ENCODE measurements around the gene ACAP3.
A peak's percentile ranks its signal among the peaks of the same experiment; 100 is the strongest.

Gene ACAP3, protein sequence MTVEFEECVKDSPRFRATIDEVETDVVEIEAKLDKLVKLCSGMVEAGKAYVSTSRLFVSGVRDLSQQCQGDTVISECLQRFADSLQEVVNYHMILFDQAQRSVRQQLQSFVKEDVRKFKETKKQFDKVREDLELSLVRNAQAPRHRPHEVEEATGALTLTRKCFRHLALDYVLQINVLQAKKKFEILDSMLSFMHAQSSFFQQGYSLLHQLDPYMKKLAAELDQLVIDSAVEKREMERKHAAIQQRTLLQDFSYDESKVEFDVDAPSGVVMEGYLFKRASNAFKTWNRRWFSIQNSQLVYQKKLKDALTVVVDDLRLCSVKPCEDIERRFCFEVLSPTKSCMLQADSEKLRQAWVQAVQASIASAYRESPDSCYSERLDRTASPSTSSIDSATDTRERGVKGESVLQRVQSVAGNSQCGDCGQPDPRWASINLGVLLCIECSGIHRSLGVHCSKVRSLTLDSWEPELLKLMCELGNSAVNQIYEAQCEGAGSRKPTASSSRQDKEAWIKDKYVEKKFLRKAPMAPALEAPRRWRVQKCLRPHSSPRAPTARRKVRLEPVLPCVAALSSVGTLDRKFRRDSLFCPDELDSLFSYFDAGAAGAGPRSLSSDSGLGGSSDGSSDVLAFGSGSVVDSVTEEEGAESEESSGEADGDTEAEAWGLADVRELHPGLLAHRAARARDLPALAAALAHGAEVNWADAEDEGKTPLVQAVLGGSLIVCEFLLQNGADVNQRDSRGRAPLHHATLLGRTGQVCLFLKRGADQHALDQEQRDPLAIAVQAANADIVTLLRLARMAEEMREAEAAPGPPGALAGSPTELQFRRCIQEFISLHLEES

DNA sequence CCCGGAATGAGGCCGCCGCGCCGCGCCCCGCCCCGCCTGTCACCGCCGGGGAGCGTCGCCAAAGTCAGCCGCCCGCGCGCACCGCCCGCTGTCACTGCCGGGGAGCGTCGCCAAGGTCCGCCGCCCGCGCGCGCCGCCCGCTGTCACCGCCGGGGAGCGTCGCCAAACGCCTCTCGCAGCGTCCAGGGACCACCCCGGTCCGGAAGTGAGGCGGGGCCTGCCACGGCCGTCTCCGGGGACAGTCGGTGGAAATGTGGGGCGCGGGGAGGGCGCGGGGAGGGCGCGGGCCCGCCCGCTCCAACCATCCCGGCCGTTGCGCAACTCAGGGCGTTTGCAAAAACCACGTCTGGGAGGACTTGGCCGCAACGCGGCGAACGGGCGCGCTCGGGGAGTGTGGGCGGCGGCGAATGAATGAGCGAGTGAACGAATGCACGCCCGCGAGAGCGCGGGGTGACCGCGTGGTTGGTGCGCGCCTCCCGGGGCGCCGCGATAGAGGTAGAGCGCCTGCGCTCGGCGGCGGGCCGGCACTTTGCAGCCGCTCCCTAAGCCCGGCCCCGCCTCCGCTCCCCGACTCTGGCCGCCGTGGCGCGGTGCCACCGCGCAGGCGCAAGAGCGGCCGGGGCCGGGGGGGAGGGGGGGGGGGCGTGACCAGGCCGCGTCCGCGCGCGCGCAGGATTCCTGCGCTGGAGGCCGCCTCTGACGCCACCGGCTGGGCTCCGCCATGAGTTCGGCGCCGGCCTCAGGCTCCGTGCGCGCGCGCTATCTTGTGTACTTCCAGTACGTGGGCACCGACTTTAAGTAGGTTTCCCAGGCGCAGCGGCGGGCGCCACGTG, at the start of gene ACAP3, which contains the start of gene PUSL1:
ACAP3 (minus strand) TSS at position 8 of the 833 bp plus-strand sequence. CDS start 115 bp downstream, outside the sequence.
PUSL1 (plus strand) TSS at position 675 of the 833 bp plus-strand sequence; CDS start at position 722, 47 bp downstream.
- peak; percentile 88 for DNase-seq (ENCODE audit: low spot score)

DNA sequence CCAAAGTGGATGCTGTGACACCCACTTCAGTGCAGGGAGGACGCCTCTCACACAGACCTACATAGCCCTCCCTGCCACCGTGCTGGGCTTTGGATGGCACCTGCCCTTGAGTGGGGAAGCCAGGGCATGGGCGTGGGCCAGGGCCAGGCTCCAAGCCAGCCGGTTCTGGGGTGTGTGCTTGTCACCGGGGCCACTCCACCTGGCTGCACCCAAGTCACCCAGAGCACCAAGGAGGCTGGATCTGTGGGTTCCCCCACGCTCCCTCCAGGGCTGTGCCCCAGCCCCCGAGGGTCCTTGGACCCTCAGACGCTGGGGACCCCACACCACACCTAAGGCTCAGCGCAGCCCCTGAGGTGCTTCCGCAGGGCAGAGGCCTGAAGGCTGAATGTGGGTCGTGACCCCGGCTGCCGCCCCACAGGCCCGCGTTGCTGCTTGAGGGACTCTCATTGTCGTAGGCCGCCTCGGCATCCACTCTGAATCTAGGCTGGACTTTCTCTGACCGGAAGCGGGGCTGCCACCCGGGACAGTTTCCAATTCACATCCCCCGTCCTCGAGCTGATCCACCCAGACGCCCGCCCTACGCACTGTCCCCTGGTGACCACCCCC, 49.2 kb upstream of the ACAP3 start:
- DNase-seq (ENCODE audit: low spot score) = no peak

DNA sequence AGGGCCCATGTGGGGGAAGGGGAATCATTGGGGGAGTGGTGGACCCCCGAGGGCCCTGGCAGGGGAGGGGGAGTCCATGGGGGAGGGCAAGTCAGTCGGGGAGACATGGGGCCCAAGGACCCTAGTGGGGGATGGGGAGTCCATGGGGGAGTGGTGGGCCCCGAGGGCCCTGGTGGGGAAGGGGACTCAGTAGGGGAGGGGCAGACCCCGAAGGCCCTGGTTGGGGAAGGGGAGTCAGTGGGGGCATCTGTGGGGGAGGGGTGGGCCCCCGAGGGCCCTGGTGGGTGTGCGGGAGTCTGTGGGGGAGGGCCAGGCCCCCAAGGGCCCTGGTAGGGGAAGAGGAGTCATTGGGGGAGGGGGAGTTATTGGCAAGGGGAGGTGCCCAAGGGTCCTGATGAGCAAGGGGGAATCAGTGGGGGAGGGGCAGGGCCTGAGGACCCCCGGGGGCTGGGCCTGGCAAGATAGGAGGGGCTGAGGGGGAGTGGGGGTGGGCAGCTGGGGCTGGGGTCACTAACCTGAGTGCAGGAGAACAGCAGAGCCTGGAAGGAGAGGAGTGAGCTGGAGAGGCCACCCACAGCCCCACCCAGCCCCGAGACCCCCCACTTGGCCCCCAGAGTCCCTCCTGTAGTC, 48.6 kb upstream of the ACAP3 start:
- no peak for DNase-seq (ENCODE audit: low spot score)

DNA sequence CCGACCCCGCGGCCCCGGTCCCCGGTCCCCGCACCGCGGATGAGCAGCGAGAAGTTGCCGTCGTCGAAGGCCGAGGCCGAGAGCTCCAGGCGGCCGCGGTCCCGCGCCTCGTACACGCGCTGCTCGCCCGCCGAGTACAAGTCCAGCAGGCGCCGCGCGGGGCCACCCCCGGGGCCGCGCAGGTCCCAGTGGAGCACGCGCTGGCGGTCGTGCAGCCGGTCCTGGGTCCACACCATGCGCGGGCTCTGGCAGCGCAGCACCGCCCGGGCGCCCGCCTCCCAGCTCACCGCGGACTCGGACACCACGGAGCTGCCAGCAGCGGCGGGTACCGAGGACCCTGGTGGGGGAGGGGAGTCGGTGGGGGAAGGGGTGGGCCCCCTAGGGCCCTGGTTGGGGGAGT, 47.7 kb upstream of the ACAP3 start:
- DNase-seq (ENCODE audit: low spot score) = no peak

DNA sequence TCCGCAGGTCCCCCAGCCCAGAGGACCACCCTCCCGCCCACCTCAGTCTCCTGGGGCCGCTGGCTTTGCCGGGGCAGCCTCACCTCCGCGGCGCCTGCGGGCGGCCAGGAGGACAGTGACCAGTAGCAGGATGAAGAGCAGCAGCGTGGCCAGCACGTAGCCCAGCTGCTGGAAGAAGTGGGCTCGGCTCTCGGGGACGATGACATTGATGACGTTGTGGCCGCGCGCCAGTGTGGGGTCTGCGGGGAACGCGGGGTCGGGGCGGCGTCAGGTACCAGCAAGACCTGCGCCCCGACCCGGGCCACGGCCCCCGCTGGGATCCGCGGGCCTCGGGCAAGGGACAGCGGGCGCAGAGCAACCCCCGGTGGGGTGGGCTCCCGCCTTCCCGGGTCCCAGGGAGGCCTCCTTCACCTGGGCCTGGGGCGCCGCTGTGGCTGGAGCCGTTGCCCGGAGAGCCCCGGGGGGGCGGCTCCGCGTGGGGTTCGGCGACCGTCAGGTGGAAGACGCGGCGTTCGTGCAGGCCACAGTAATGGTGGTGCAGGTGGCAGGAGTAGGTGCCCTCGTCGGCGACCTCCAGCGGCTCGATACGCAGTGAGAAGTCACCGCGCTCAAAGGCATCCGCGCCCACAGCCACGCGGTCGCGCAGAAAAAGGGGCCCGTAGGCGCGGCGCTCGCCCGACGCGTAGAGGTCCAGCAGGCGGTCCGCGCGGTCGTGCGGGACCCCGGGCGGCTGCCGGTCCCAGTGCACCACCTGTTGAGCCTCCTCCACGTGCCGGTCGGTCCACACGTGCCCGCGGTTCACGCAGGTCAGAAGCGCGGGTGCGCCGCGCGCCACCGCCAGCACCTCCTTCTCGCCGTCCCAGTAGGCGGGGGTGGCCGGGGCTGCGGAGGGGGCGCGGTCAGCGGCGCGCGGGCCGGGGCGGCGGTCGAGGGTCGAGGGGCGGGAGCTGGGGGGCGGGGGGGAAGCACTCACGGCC, 46.8 kb upstream of the ACAP3 start:
- DNase-seq (ENCODE audit: low spot score) = no peak

DNA sequence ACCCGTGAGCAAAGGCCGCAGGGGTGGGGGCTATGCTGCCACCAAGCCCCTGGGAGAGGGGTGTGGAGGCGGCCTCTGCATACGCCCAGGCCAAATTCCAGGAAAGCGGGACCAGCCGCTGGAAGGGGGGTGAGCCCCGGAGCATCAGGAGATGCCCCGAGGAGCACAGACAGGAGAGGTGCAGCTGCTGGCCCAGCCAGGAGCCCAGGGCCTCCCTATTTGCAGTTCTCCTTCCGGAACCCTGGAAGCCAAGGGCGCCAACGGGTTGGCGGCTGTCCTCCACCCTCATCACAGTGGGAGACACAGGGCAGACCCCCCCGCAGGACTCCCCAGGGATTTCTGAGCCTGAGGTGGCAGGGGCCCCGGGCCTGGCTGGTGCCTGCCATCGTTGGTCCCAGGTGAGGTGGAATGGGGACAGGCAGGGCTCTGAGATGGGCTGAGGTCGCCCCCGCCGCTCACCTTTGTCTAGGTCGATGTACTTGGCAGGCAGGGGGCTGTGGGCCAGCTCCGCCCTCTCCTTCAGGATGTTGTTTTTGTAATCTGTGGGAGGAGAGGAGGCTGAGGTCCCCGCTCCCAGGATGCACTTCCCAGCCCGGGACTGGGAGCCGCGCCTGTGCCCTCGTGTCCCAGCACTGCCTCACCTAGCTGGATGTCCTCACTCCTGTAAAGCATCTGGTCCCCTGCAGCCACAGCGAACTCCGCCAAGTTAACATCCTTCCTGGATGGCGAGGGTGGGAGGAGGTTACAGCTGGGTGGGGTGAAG, 45.8 kb upstream of the ACAP3 start:
- DNase-seq (ENCODE audit: low spot score) = no peak

DNA sequence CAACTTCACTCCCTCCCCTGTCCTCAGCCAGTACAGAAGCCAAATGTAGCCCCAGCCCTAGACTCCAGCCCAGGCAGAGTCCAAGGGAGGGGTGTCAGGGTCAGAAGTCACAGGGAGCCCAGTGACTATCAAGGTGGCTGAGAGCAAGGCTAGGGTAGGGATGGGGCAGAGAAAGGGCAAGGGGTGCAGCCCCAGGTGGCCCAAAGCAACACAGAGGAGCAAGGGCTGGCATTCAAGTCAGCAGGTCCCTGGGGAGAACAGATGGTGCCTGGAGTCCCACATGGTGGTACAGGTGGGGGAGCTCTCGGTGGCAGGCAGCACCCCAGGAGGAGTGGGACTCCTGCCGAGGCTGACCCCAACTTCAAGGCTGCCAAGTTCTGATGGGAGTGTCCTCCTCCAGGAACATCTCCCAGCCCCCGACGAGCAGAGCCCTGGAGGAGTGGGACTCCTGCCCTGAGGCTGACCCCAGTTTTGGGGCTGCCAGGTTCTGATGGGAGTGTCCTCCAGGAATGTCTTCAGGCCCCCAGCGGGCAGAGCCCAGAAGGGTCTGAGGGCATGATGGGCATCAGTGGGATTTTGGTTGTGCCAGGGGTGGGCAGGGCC, 45.2 kb upstream of the ACAP3 start:
- DNase-seq (ENCODE audit: low spot score) = no peak

DNA sequence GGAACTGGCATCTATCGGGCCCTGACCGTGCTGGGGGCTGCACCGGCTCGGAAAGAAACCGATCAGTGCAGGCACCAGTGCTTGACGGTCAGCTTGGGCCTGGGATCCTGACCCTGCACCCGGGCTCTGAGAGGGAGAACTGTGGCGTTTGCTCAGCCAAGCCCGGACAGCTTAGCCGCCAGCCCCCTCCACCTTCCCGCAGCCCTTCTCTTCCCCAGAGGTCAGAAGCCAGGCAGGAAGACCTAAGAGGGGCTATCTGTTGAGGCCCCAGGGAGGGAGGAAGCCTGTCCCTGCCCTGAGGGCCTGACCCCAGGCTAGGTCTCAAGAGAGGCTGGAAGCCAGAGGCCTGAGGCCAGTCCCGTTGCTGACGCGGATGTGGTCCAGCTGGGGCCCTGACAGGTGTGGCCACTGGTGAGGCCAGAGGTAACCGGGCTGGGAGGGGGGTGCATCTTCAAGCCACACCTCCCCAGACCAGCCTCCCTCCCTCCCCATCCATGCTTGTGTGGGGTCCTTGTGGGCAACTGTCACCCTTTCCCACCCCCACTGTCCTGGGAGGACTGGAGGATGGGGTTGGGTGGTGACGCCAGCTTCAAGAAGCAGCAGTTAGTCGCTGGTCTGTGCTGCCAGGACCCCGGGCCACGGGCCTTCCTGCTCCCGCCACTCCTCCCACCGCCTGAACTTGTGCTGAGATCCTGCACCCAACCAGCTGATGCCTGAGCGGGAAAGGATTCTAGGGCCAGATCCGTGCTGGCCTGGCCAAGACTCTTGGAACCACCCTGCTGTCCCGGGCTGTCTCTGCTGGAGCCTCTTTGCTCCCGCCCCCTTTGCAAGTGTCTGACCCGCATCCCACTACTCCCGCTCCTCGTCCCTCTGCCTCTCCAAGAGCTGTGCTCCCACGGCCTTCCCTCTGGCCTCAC, 44.0 kb upstream of the ACAP3 start:
- no peak for DNase-seq (ENCODE audit: low spot score)

DNA sequence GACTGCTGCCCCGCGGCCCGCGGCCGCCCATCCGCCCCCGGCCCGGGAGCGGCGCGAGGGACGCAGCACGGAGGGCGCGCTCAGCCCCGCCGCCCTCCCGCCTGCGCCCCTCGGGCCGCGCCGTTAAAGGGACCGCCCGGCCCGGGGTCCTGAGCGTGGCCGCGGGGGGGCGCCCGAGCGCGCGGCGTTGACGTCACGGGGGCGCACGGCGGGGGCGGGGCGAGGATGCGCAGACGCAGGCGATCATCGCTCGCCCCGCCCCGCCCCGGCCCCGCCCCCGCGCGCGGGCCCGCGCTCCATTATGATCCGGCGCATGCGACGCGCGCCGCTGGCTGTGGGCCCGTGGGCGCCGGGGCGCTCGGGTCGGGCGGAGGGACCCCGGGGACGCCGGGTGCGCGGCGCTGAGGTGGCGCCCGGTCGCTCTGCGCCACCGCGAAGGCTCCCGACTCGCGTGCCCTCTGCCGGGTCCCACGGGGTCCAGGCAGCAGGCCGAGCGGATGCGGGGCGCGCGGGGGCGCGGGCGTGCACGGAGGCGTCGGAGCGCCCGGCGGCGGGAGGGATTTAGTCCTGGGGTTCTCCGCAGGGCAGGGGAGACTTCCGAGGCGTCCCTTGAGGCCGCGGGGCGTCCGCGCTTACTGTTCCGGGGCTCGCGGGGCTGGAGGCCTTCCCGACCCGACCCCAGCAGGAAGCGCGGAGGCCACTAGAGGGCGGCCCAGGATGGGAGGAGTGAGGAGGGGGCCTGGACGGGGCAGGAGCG, 41.7 kb upstream of the ACAP3 start, which contains the start of gene DVL1:
DVL1 (minus strand) TSS at position 163 of the 757 bp plus-strand sequence. CDS start 353 bp downstream, outside the sequence.
- peak; percentile 65 for DNase-seq (ENCODE audit: low spot score)

DNA sequence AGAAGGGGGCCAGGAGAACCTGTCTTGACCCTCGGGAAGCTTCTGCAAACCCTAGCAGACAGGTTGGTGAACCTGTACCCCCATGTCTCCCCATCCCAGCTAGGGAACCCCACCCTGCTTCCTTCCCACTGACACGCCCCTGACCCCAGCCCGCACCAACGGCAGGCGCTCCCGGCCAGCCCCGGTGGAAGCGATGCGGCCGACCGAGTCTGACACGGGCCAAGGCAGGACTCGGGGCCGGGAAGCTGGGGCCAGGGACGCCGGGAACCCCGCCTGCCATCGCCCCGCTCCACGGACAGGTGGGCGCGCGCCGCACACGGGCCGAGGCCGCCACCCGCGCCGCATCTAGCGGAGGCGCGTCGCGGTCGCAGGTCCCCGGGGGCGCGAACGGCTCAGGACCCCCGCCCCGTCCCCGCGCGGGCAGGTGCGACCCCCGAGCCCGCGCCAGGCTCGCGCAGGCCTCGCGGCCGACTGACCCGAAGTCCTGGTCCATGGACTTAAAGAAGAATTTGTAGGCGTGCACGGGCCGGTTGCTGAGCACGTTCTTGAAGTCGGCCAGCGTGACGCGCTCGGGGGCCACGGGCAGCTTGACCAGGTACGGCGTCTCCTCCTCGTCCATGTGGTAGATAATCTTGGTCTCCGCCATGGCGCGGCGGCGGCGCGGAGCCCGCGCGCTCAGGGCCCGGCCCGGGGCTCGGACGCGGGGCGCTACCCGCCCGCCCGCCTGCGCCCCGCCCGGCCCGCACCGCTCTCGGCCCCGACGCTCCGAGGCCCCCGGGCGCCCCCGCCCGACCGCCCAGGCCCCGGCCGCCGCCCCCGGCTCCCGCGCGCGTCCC, 40.9 kb upstream of the ACAP3 start:
- DNase-seq (ENCODE audit: low spot score) = no peak

DNA sequence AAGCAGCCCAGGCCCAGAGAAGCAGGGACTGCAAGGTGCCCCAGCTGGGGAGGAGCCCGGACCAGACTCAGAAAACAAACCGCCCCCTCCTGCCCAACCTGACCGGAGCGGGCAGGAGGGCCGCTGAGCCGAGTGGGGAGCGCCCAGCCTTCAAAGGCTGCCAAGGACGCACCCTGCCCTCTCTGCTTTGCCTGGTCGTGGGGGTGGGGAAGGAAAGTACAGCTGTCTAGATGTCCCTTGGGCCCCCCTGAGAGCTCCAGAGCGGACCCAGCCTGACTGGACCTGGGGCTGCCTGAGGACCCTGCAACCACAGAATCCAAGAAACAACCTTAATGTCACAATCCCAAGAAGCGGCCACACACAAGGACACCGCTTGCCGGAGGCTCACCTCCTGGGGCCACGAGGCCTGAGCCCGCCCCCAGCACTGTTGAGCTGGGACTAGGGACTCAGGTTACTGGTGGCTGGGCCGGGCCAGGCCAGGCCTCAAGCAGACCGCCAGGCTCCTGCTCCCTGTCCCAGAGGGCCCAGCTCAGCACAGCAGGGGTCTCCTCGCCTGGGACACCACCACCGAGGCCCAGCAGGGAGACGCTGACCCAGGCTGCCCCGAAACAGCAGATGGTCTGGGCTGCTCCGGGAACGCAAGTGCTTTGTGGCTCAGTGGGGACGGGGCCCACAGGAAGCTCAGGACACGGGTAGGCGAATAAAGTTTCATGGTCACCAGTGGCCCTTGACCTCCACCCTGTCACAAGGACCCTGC, 40.1 kb upstream of the ACAP3 start:
- DNase-seq (ENCODE audit: low spot score) = no peak

DNA sequence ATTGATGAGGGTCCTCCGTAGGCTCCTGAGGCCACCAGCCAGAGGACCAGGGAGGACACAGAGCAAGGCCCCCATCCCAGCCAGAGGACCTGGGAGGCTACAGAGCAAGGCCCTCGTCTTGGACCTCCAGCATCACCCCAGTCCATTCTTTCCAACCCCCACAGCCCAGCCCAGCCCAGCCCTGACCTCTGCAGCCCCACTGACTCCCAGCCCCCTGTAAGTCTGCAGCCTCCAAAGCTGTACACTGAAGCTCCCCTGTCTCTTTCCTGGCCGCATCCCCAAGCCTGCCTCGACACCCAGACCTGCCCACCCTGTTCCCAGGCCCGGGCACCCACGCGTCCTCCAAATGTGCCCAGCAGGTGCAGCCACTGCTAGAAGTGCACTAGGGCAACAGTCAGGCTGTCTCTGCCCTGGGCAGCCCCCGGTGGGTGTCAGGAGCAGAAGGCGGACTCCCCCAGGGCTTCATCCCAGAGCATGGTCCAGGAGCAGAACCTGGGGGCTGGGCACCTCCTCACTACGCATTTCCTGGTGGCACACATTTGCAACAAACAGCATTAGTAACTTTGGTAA, 39.4 kb upstream of the ACAP3 start:
- no peak for DNase-seq (ENCODE audit: low spot score)

DNA sequence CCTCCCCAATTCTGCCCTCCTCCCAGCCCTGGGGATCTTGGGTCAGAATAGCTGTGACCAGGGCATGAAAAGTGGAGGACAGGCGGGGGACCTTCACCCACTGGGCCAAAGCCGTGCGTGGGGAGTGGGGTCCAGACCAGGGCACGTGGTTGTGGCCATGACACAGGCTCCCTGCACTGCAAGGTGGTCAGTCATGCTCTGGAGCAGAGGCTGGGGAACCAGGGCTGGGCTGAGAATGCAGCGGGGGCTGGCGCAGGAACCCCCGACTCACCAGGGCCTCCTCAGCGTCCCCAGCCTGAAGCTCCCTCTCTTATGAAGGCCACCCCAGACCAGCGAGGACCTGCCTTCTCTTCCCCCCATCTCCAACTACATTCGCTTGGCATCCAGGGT, 38.8 kb upstream of the ACAP3 start:
- no peak for DNase-seq (ENCODE audit: low spot score)

DNA sequence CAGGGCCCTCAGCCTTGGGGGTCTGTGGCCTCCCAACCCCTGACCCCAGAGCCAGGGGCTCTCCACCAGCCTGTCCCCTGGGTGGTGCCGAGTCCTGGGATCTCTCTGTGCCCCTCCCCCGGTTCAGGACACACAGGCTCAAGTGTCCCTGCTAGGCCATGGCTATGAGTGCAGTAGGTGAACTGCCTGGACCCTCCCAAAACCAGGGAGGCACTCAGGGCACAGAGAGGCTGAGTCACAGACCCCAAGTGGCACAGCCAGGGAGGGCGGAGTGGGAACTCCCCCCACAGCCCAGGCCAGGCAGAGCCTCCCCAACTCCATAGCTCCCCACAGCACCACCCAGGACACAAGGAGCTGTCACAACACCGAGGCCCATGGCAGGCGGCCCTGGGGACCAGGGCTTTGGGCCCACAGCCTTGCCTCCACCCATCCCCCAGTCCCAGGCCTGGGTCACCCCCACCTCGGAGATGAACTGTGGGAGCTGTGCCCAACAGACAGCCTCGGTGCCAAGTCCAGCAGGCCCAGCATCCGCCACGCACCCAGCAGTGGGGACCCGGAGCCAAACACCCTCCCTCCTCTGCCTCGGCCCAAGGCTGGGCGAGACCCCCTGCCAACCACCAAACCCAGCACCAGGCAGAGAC, 38.2 kb upstream of the ACAP3 start:
- no peak for DNase-seq (ENCODE audit: low spot score)

Data from CD4-positive, alpha-beta T cell treated with Interleukin-2 at 100 ng/mL for 4 hours (primary cell).